ENCODE results near the gene TEAD4. TPM values are rescaled to one million over a fixed set of nuclear protein-coding genes. Genes with fewer than 3 reads are reported as not detected.

The TEAD4 gene
- total RNA-seq, 1 experiment from 2014 or later: 127 TPM

- no peak overlapping the region for H2AFZ ChIP-seq (ENCODE audit: low read length)
- no peak overlapping the region for H4K5ac ChIP-seq (ENCODE audit: insufficient read length, low read depth, low read length)
- H4K91ac ChIP-seq (ENCODE audit: insufficient read length, low read depth, low read length): no peak overlapping the region
- whole genome bisulfite sequencing (ENCODE audit: extremely low coverage, insufficient read length, low lambda C conversion rate): no CpG with 5 or more reads among the region's 10 CpGs
- no peaks in the 10 kb centered on the region for H3K27me3 ChIP-seq (ENCODE audit: insufficient read depth, low read length)
- no peak overlapping the region for H3K14ac ChIP-seq (ENCODE audit: insufficient read depth, low read length)
- no peak overlapping the region for H4K8ac ChIP-seq (replicated peaks; ENCODE audit: insufficient read length, low read depth, low read length)
- no peak overlapping the region for H2BK20ac ChIP-seq (ENCODE audit: low read depth, low read length, poor library complexity, severe bottlenecking)
- no peak overlapping the region for H3T11ph ChIP-seq (ENCODE audit: low read length)
- no peak overlapping the region for H3K4ac ChIP-seq (ENCODE audit: low read depth, low read length)
- H3K9me3 ChIP-seq (ENCODE audit: control insufficient read depth, low read depth, low read length): no peaks in the 10 kb centered on the region
- H3K4me1 Mint-ChIP-seq: peaks cover 0 to 5% of the 10 kb centered on the region in 2 experiments; a peak in 1 of 4 replicates
- H3K4me3 Mint-ChIP-seq: no peak overlapping the region
- no peaks in the 10 kb centered on the region for H3K23me2 ChIP-seq (ENCODE audit: insufficient read length, low read depth, low read length, poor library complexity, severe bottlenecking)
- no peak overlapping the region for H3K9ac ChIP-seq (ENCODE audit: extremely low read depth, insufficient read length, low read length)
- H3K56ac ChIP-seq (ENCODE audit: insufficient read length, low read depth, low read length): no peak overlapping the region
- no peak for TF ChIP-seq CTCF (conservative IDR thresholded peaks at IDR 0.05)
- no peaks in the 10 kb centered on the region for H3K79me1 ChIP-seq (ENCODE audit: insufficient read depth, low read depth, low read length, poor library complexity, severe bottlenecking)
- DNase-seq: no peak
- peak overlapping the region in 2 of 3 experiments; percentile 81 to 83; a peak in 4 of 7 replicates for H3K27ac Mint-ChIP-seq
- no peak overlapping the region for H3K23ac ChIP-seq (ENCODE audit: insufficient read length, low read depth, low read length)
- peaks cover 2% of the 10 kb centered on the region; the same call in 1 of the 2 replicates for H3K27me3 Mint-ChIP-seq (ENCODE audit: low read depth)
- peaks cover 0 to 33% (median 31%) of the 10 kb centered on the region in 3 experiments; a peak in 5 of 7 replicates for H3K36me3 Mint-ChIP-seq (ENCODE audit: insufficient read depth in 1 of 3, low read depth in 3 of 3)
- no peaks in the 10 kb centered on the region for H3K79me2 ChIP-seq (ENCODE audit: insufficient read depth, low read length)
- no peak overlapping the region for H2BK15ac ChIP-seq (ENCODE audit: low read depth, low read length)
- no peaks in the 10 kb centered on the region; a peak in 1 of 5 replicates for H3K9me3 Mint-ChIP-seq
- no peak overlapping the region for H3K27ac ChIP-seq (ENCODE audit: insufficient read length, low read depth, low read length)
- H3K4me2 ChIP-seq (ENCODE audit: insufficient read depth, insufficient read length, low read length): no peak overlapping the region
- no peak overlapping the region for H2BK120ac ChIP-seq (ENCODE audit: low read depth, low read length, poor library complexity, severe bottlenecking)
- H3K18ac ChIP-seq (ENCODE audit: insufficient read length, low read depth, low read length): no peak overlapping the region
- no peak overlapping the region for H2BK5ac ChIP-seq (ENCODE audit: insufficient read length, low read length)
- H3K4me1 ChIP-seq (ENCODE audit: insufficient read depth, low read length): no peaks in the 10 kb centered on the region
- H4K20me1 ChIP-seq (ENCODE audit: control insufficient read depth, insufficient read depth, insufficient read length): no peaks in the 10 kb centered on the region
- no peak overlapping the region for H2AK5ac ChIP-seq (ENCODE audit: insufficient read length, low read length)
- no peak overlapping the region for H2BK12ac ChIP-seq (ENCODE audit: insufficient read length, low read depth, low read length)
These were observed 18.6 kb upstream of the TEAD4 start for GRCh38 chr12:2940564-2940963.
